Central memory CD4-positive, alpha-beta T cell (primary cell): Measurements from ENCODE around the gene GRM5.

Source experiments
- DNase-seq: peaks from one replicate; pipeline ENCODE4 v3.0.0; 2022

The GRM5 gene

GRCh38 chr11:88827018-88827676, 238.6 kb downstream of the GRM5 start:
- no peak for DNase-seq

GRCh38 chr11:88819616-88820015, 246.2 kb downstream of the GRM5 start:
- DNase-seq: no peak

- DNase-seq: no peak
These were observed 246.8 kb downstream of the GRM5 start for GRCh38 chr11:88818978-88819377.

GRCh38 chr11:88815505-88815904, 250.3 kb downstream of the GRM5 start:
- DNase-seq: no peak

GRCh38 chr11:88814076-88814475, 251.7 kb downstream of the GRM5 start:
- no peak for DNase-seq

GRCh38 chr11:88813233-88813915, 252.4 kb downstream of the GRM5 start:
- no peak for DNase-seq

- DNase-seq: no peak
These were observed 255.2 kb downstream of the GRM5 start for GRCh38 chr11:88810420-88811097.

- DNase-seq: no peak
These were observed 256.7 kb downstream of the GRM5 start for GRCh38 chr11:88809126-88809525.

GRCh38 chr11:88807349-88807748, 258.4 kb downstream of the GRM5 start:
- no peak for DNase-seq

GRCh38 chr11:88806410-88806809, 259.4 kb downstream of the GRM5 start:
- no peak for DNase-seq

GRCh38 chr11:88801484-88802123, 264.2 kb downstream of the GRM5 start:
- no peak for DNase-seq

GRCh38 chr11:88799771-88800500, 265.8 kb downstream of the GRM5 start:
- DNase-seq: no peak

GRCh38 chr11:88790182-88790581, 275.6 kb downstream of the GRM5 start:
- DNase-seq: no peak

GRCh38 chr11:88779577-88779976, 286.2 kb downstream of the GRM5 start:
- no peak for DNase-seq

GRCh38 chr11:88770475-88771079, 295.2 kb downstream of the GRM5 start:
- no peak for DNase-seq

- DNase-seq: no peak
These were observed 321.6 kb downstream of the GRM5 start for GRCh38 chr11:88744140-88744539.

- no peak for DNase-seq
These were observed 326.3 kb downstream of the GRM5 start for GRCh38 chr11:88739524-88739923.

- DNase-seq: no peak
These were observed 356.2 kb downstream of the GRM5 start for GRCh38 chr11:88709567-88709966.

GRCh38 chr11:88704485-88704884, 361.3 kb downstream of the GRM5 start:
- no peak for DNase-seq

- no peak for DNase-seq
These were observed 364.0 kb downstream of the GRM5 start for GRCh38 chr11:88701816-88702215.

- DNase-seq: no peak
These were observed 368.6 kb downstream of the GRM5 start for GRCh38 chr11:88697139-88697538.

- no peak for DNase-seq
These were observed 369.9 kb downstream of the GRM5 start for GRCh38 chr11:88695689-88696414.
